ENCODE measurements around the gene POU3F1. TPM values are rescaled to one million over a fixed set of nuclear protein-coding genes. Genes with fewer than 3 reads are reported as not detected.

Gene POU3F1
- total and polyA plus RNA-seq, 10 donors, result 0.07 to 0.60 (median 0.21) TPM; not detected in 3

- intact Hi-C loops (cut with DNase I; ENCODE audit: low total_unique reads), result loop anchor here (10.0 kb wide), 1 partner anchor 789 kb away; no protein-coding TSS in a partner anchor
Observed at GRCh38 chr1:38025664-38026063, 20.9 kb downstream of the POU3F1 start.

GRCh38 chr1:38025233-38025632 is 21.4 kb downstream of the POU3F1 start:
- peaks cover 11 to 62% (median 56%) of the 10 kb centered on the region in 6 donors for H3K36me3 ChIP-seq
- WGBS, 5 donors, result 95 to 100% (median 99%) methylated on average over 2 of the region's 2 CpGs
- intact Hi-C loops (cut with DNase I; ENCODE audit: low total_unique reads), result loop anchor here (10.0 kb wide), 1 partner anchor 790 kb away; no protein-coding TSS in a partner anchor

More at GRCh38 chr1:38025664-38026063, 20.9 kb downstream of the POU3F1 start:
- no peak for DNase-seq
- H3K4me3 ChIP-seq, result no peak overlapping the region
- WGBS, 5 donors, result 88 to 94% (median 93%) methylated on average over 6 of the region's 6 CpGs
- no peak for TF ChIP-seq POLR2AphosphoS5 (IDR thresholded peaks at IDR 0.05)
- TF ChIP-seq CTCF (IDR thresholded peaks at IDR 0.05 in 8 of 11, conservative IDR thresholded peaks at IDR 0.05 in 3 of 11), result no peak
- TF ChIP-seq POLR2A (IDR thresholded peaks at IDR 0.05), result no peak
- peaks cover 16 to 49% (median 41%) of the 10 kb centered on the region in 6 donors for H3K4me1 ChIP-seq
- H3K27ac ChIP-seq, result no peak overlapping the region
- H3K36me3 ChIP-seq, result peaks cover 11 to 58% (median 51%) of the 10 kb centered on the region in 6 donors
- no peaks in the 10 kb centered on the region for H3K9me3 ChIP-seq
- peaks cover 0 to 6% (median 0%) of the 10 kb centered on the region in 7 donors for H3K27me3 ChIP-seq (replicated peaks in 1 of 7)

GRCh38 chr1:38022810-38023209 is 23.8 kb downstream of the POU3F1 start:
- H3K4me3 ChIP-seq, result no peak overlapping the region
- intact Hi-C loops (cut with DNase I; ENCODE audit: low total_unique reads), result loop anchor here (10.0 kb wide), 1 partner anchor 792 kb away; no protein-coding TSS in a partner anchor
- no peak overlapping the region for H3K27ac ChIP-seq
- TF ChIP-seq POLR2A (IDR thresholded peaks at IDR 0.05) (no peak), POLR2AphosphoS5 (IDR thresholded peaks at IDR 0.05) (no peak), CTCF (IDR thresholded peaks at IDR 0.05 in 8 of 11, conservative IDR thresholded peaks at IDR 0.05 in 3 of 11) (no peak)
- H3K9me3 ChIP-seq, result no peaks in the 10 kb centered on the region
- no peaks in the 10 kb centered on the region for H3K27me3 ChIP-seq (replicated peaks in 1 of 7)
- 93 to 98% (median 97%) methylated on average over 3 of the region's 3 CpGs for WGBS, 5 donors
- DNase-seq, result no peak
- H3K4me1 ChIP-seq, result peaks cover 0 to 31% (median 16%) of the 10 kb centered on the region in 6 donors
- peaks cover 11 to 86% (median 78%) of the 10 kb centered on the region in 6 donors for H3K36me3 ChIP-seq

More at GRCh38 chr1:38025233-38025632, 21.4 kb downstream of the POU3F1 start:
- Histone ChIP-seq H3K4me3 (no peak overlapping the region), H3K27me3 (replicated peaks in 1 of 7) (peaks cover 0 to 4% (median 0%) of the 10 kb centered on the region in 7 donors), H3K4me1 (peaks cover 12 to 45% (median 37%) of the 10 kb centered on the region in 6 donors), H3K27ac (no peak overlapping the region), H3K9me3 (no peaks in the 10 kb centered on the region)
- DNase-seq, result no peak
- no peak for TF ChIP-seq POLR2A (IDR thresholded peaks at IDR 0.05)
- no peak for TF ChIP-seq POLR2AphosphoS5 (IDR thresholded peaks at IDR 0.05)
- no peak for TF ChIP-seq CTCF (IDR thresholded peaks at IDR 0.05 in 8 of 11, conservative IDR thresholded peaks at IDR 0.05 in 3 of 11)

- intact Hi-C loops (cut with DNase I; ENCODE audit: low total_unique reads), result loop anchor here (10.0 kb wide), 1 partner anchor 793 kb away; no protein-coding TSS in a partner anchor
- 93 to 98% (median 97%) methylated on average over 5 of the region's 5 CpGs for WGBS, 5 donors
- H3K4me3 ChIP-seq, result no peak overlapping the region
- no peak for TF ChIP-seq CTCF (IDR thresholded peaks at IDR 0.05 in 8 of 11, conservative IDR thresholded peaks at IDR 0.05 in 3 of 11)
- TF ChIP-seq POLR2A (IDR thresholded peaks at IDR 0.05), result no peak
- TF ChIP-seq POLR2AphosphoS5 (IDR thresholded peaks at IDR 0.05), result no peak
- H3K27me3 ChIP-seq (replicated peaks in 1 of 7), result no peaks in the 10 kb centered on the region
- peaks cover 11 to 95% (median 86%) of the 10 kb centered on the region in 6 donors for H3K36me3 ChIP-seq
- DNase-seq, result no peak
- H3K9me3 ChIP-seq, result no peaks in the 10 kb centered on the region
- peaks cover 0 to 22% (median 9%) of the 10 kb centered on the region in 6 donors for H3K4me1 ChIP-seq
- H3K27ac ChIP-seq, result no peak overlapping the region
Observed at GRCh38 chr1:38021969-38022368, 24.6 kb downstream of the POU3F1 start.

Measured in spleen (tissue), 11 donors.